ENCODE data around the gene CYP3A4. TPM values are rescaled to one million over a fixed set of nuclear protein-coding genes. Genes with fewer than 3 reads are reported as not detected.
"Not testable (repeated sequence)": the region's sequence is repeated elsewhere in the genome, so short reads cannot be mapped to it uniquely, and the experiment has no call there.

CYP3A4 gene
- total and polyA plus RNA-seq, 4 donors: 0.11 to 0.40 (median 0.27) TPM; not detected in 1

DNA sequence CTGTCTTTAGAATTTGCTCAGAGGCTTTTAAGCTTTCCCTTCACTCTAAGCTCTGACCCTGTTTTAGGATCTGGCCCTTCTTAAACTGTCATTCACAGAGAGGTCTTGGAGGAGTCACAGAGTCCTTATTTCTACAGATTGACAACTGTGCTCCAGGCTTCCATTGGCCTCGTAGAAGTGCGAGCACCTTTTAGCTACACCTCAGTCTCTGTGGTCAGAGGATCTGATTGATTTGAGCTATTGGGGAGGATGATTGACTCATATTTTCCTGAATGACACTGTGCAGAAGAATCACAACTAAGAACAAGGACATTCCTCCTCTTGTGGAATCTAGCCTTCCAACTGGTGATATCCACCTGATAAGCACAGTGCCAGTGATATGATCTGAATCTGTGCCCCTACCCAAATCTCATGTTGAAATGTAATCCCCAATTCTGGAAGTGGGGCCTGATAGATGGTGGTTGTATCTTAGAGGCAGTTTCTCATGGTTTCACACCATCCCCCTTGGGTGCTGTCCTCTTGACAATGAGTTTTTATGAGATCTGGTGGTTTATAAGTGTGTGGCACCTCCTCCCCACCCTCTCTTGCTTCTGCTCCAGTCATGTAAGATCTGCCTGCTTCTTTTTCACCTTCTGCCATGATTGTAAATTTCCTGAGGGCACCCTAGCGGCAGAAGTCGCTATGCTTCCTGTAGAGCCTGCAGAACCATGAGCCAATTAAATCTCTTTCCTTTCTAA is 52.2 kb downstream of the CYP3A4 start:
- 94% methylated on average over 2 of the region's 4 CpGs for WGBS (ENCODE audit: insufficient coverage)
- no peak overlapping the region for H3K27ac ChIP-seq (ENCODE audit: low read depth, low read length)
- no peaks in the 10 kb centered on the region for H3K36me3 ChIP-seq (ENCODE audit: control insufficient read depth, insufficient read depth, low read length)
- H3K4me3 ChIP-seq (ENCODE audit: low read depth, low read length): no peak overlapping the region
- no peaks in the 10 kb centered on the region for H3K27me3 ChIP-seq (ENCODE audit: control insufficient read depth, insufficient read depth, low read length)
- H3K4me1 ChIP-seq (ENCODE audit: control insufficient read depth, insufficient read depth, low read length): no peaks in the 10 kb centered on the region
- no peak for DNase-seq (ENCODE audit: low read depth in 4 of 6, low spot score in 6 of 6)
- H3K9me3 ChIP-seq (ENCODE audit: control insufficient read depth, insufficient read depth, low read length): no peaks in the 10 kb centered on the region

DNA sequence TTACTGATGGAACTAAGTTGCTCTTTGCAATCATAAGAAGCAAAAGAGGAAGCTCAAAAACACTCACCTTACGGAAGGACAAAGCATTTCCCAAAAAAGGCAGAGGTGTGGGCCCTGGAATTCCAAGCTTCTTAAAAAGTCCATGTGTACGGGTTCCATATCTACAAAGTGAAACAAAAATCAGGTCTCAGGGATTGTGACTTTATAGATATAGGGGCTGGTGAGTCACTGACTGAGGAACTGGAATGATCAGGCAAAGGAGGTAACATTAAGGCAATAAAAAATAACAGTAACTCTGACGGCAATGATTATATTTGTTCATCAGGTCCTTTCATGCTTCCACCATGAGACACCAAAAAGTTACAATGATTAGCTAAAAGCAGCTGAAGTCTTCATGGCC is 53.0 kb downstream of the CYP3A4 start:
- DNase-seq (ENCODE audit: low read depth in 4 of 6, low spot score in 6 of 6): no peak
- H3K27ac ChIP-seq (ENCODE audit: low read depth, low read length): no peak overlapping the region
- WGBS (ENCODE audit: insufficient coverage): 93% methylated on average over 2 of the region's 3 CpGs

GRCh38 chr7:99730238-99730810 is 53.7 kb downstream of the CYP3A4 start:
- H3K4me3 ChIP-seq (ENCODE audit: low read depth, low read length): no peak overlapping the region
- H3K4me1 ChIP-seq (ENCODE audit: control insufficient read depth, insufficient read depth, low read length): no peaks in the 10 kb centered on the region
- H3K9me3 ChIP-seq (ENCODE audit: control insufficient read depth, insufficient read depth, low read length): no peaks in the 10 kb centered on the region
- no peaks in the 10 kb centered on the region for H3K27me3 ChIP-seq (ENCODE audit: control insufficient read depth, insufficient read depth, low read length)
- no peaks in the 10 kb centered on the region for H3K36me3 ChIP-seq (ENCODE audit: control insufficient read depth, insufficient read depth, low read length)
- DNase-seq (ENCODE audit: low read depth in 4 of 6, low spot score in 6 of 6): no peak
- H3K27ac ChIP-seq (ENCODE audit: low read depth, low read length): no peak overlapping the region
- WGBS (ENCODE audit: insufficient coverage): no CpG with 5 or more reads among the region's 1 CpG

More for the DNA sequence above, 53.0 kb downstream of the CYP3A4 start:
- H3K36me3 ChIP-seq (ENCODE audit: control insufficient read depth, insufficient read depth, low read length): no peaks in the 10 kb centered on the region
- no peaks in the 10 kb centered on the region for H3K9me3 ChIP-seq (ENCODE audit: control insufficient read depth, insufficient read depth, low read length)
- H3K27me3 ChIP-seq (ENCODE audit: control insufficient read depth, insufficient read depth, low read length): no peaks in the 10 kb centered on the region
- no peak overlapping the region for H3K4me3 ChIP-seq (ENCODE audit: low read depth, low read length)
- H3K4me1 ChIP-seq (ENCODE audit: control insufficient read depth, insufficient read depth, low read length): no peaks in the 10 kb centered on the region

DNA sequence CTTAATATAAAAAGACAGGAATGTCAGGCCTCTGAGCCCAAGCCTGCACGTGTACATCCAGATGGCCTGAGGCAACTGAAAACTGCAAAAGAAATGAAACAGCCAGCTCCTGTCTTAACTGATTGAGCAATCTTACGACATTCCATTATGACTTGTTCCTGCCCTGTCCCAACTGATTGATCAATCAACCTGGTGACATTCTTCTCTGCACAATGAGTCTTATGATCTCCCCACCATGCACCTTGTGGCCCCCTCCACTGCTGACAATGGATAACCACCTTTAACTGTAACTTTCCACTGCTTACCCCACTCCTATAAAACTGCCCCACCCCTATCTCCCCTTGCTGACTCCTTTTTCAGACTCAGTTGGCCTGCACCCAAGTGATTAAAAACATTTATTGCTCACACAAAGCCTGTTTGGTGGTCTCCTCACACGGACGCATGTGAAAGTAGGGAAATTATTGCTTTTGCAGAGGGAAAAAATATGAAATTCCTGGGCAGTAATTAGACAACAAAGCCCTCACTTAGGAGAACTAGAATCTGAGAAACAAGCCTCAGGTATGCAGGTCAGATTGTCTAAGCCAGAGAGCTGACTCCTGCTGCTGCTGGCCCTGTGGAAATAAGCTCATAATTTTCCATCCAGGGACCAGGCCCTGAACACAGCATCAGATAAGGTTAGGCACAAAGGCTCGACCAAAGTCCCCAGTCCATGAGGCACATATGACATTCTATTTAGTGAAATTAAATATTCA is 54.3 kb downstream of the CYP3A4 start:
- no peaks in the 10 kb centered on the region for H3K27me3 ChIP-seq (ENCODE audit: control insufficient read depth, insufficient read depth, low read length)
- no peak overlapping the region for H3K4me3 ChIP-seq (ENCODE audit: low read depth, low read length)
- no peak overlapping the region for H3K27ac ChIP-seq (ENCODE audit: low read depth, low read length)
- H3K9me3 ChIP-seq (ENCODE audit: control insufficient read depth, insufficient read depth, low read length): no peaks in the 10 kb centered on the region
- WGBS (ENCODE audit: insufficient coverage): 33% methylated on average over 2 of the region's 5 CpGs
- H3K36me3 ChIP-seq (ENCODE audit: control insufficient read depth, insufficient read depth, low read length): no peaks in the 10 kb centered on the region
- H3K4me1 ChIP-seq (ENCODE audit: control insufficient read depth, insufficient read depth, low read length): no peaks in the 10 kb centered on the region
- no peak for DNase-seq (ENCODE audit: low read depth in 4 of 6, low spot score in 6 of 6)

GRCh38 chr7:99728615-99729014 is 55.4 kb downstream of the CYP3A4 start:
- Histone ChIP-seq H3K27ac (ENCODE audit: low read depth, low read length) (no peak overlapping the region), H3K36me3 (ENCODE audit: control insufficient read depth, insufficient read depth, low read length) (no peaks in the 10 kb centered on the region), H3K9me3 (ENCODE audit: control insufficient read depth, insufficient read depth, low read length) (no peaks in the 10 kb centered on the region), H3K4me1 (ENCODE audit: control insufficient read depth, insufficient read depth, low read length) (no peaks in the 10 kb centered on the region), H3K4me3 (ENCODE audit: low read depth, low read length) (no peak overlapping the region), H3K27me3 (ENCODE audit: control insufficient read depth, insufficient read depth, low read length) (no peaks in the 10 kb centered on the region)
- DNase-seq (ENCODE audit: low read depth in 4 of 6, low spot score in 6 of 6): no peak
- WGBS (ENCODE audit: insufficient coverage): no CpG with 5 or more reads among the region's 2 CpGs

GRCh38 chr7:99723201-99723600 is 60.8 kb downstream of the CYP3A4 start:
- WGBS (ENCODE audit: insufficient coverage): 91% methylated on average over 6 of the region's 6 CpGs
- not testable (repeated sequence) for DNase-seq (ENCODE audit: low read depth in 4 of 6, low spot score in 6 of 6); H3K27me3 ChIP-seq (ENCODE audit: control insufficient read depth, insufficient read depth, low read length); H3K36me3 ChIP-seq (ENCODE audit: control insufficient read depth, insufficient read depth, low read length); H3K9me3 ChIP-seq (ENCODE audit: control insufficient read depth, insufficient read depth, low read length); H3K27ac ChIP-seq (ENCODE audit: low read depth, low read length); H3K4me3 ChIP-seq (ENCODE audit: low read depth, low read length); H3K4me1 ChIP-seq (ENCODE audit: control insufficient read depth, insufficient read depth, low read length)

GRCh38 chr7:99720800-99721595 is 63.0 kb downstream of the CYP3A4 start:
- Histone ChIP-seq H3K27me3 (ENCODE audit: control insufficient read depth, insufficient read depth, low read length) (no peaks in the 10 kb centered on the region), H3K4me1 (ENCODE audit: control insufficient read depth, insufficient read depth, low read length) (no peaks in the 10 kb centered on the region), H3K27ac (ENCODE audit: low read depth, low read length) (no peak overlapping the region), H3K4me3 (ENCODE audit: low read depth, low read length) (no peak overlapping the region), H3K9me3 (ENCODE audit: control insufficient read depth, insufficient read depth, low read length) (no peaks in the 10 kb centered on the region), H3K36me3 (ENCODE audit: control insufficient read depth, insufficient read depth, low read length) (no peaks in the 10 kb centered on the region)
- WGBS (ENCODE audit: insufficient coverage): 90% methylated on average over 5 of the region's 5 CpGs
- no peak for DNase-seq (ENCODE audit: low read depth in 4 of 6, low spot score in 6 of 6)

DNA sequence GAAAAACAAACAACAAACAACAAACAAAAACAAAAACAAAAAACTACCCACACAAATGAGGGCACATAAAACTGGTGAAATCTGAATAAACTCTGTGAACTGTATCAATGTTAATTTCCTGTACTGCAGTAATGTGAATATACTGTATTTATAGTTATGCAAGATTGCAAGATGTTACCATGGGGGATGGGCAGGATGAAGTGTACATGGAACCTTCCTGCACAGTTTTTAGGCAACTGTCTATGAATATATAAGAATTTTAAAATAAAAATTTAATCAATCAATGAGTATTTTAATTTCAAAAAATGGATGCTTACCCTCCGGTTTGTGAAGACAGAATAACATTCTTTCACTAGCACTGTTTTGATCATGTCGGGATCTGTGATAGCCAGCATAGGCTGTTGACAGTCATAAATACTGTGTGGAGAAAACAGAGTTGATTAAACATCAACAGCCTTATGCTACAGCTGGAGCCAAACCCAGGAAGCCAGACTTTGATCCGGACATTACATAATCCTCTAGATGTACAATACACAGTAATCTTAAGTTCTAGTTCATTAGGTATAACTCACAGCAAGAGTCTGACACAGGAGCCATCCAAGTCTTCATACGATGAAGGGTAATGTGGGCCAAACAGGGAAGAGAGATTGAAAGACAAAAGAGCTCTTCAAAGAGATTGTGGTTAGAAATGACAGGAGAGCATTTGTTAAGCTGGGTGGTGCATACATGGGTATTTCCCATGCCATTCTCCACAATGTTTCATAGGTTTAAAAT is 63.8 kb downstream of the CYP3A4 start:
- DNase-seq (ENCODE audit: low read depth in 4 of 6, low spot score in 6 of 6): no peak
- Histone ChIP-seq H3K27ac (ENCODE audit: low read depth, low read length) (no peak overlapping the region), H3K4me3 (ENCODE audit: low read depth, low read length) (no peak overlapping the region), H3K4me1 (ENCODE audit: control insufficient read depth, insufficient read depth, low read length) (no peaks in the 10 kb centered on the region), H3K27me3 (ENCODE audit: control insufficient read depth, insufficient read depth, low read length) (no peaks in the 10 kb centered on the region), H3K9me3 (ENCODE audit: control insufficient read depth, insufficient read depth, low read length) (no peaks in the 10 kb centered on the region), H3K36me3 (ENCODE audit: control insufficient read depth, insufficient read depth, low read length) (no peaks in the 10 kb centered on the region)
- no CpG with 5 or more reads among the region's 4 CpGs for WGBS (ENCODE audit: insufficient coverage)

Data from spinal cord (tissue), 10 donors.